Adrenal gland (tissue), 5 donors: ENCODE data around the gene SPPL2A.

ENCODE experiments used
- POLR2A ChIP-seq, 2 donors: fragments of 450-650 bp; IDR thresholded peaks; one replicate each; pipeline ENCODE4 v1.6.1; 2017; ENCODE audit warnings: antibody characterized with exemption in 2 of 2, mild to moderate bottlenecking in 2 of 2, moderate library complexity in 1 of 2
- TF ChIP-seq, protein P1 (sequence below), 6 experiments: fragments of 450-650 bp in 4 of 6; fragments of 200-600 bp in 2 of 6; sonication (generic) in 1 of 6; IDR thresholded peaks; 1 replicate in 5 of 6; 2 replicates in 1 of 6; pipeline versions ENCODE4 v1.5.1 to v1.8.0; 2016 to 2021; ENCODE audit warnings: antibody characterized with exemption in 6 of 6, mild to moderate bottlenecking in 2 of 6, moderate library complexity in 1 of 6
- donor health status: DM: no; HTN: no; CAD: no.

GRCh38 chr15:50790778-50791453, 25.4 kb upstream of the SPPL2A start:
- TF ChIP-seq, protein P1, sequence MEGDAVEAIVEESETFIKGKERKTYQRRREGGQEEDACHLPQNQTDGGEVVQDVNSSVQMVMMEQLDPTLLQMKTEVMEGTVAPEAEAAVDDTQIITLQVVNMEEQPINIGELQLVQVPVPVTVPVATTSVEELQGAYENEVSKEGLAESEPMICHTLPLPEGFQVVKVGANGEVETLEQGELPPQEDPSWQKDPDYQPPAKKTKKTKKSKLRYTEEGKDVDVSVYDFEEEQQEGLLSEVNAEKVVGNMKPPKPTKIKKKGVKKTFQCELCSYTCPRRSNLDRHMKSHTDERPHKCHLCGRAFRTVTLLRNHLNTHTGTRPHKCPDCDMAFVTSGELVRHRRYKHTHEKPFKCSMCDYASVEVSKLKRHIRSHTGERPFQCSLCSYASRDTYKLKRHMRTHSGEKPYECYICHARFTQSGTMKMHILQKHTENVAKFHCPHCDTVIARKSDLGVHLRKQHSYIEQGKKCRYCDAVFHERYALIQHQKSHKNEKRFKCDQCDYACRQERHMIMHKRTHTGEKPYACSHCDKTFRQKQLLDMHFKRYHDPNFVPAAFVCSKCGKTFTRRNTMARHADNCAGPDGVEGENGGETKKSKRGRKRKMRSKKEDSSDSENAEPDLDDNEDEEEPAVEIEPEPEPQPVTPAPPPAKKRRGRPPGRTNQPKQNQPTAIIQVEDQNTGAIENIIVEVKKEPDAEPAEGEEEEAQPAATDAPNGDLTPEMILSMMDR (IDR thresholded peaks at IDR 0.05): no peak
- no peak for TF ChIP-seq POLR2A (IDR thresholded peaks at IDR 0.05)
